HG03432 (cell line): ENCODE measurements around the gene DAZAP1.

Experiments used
- ATAC-seq: cut with Tn5 transposase; IDR thresholded peaks from one replicate; pipeline ENCODE4 v1.9.1; 2021; ENCODE audit warnings: mild to moderate bottlenecking, moderate library complexity; ENCODE audit not compliant: unreplicated experiment

Gene DAZAP1

GRCh38 chr19:1455336-1456120 lies 48.1 kb downstream of the DAZAP1 start:
- ATAC-seq, result no peak

GRCh38 chr19:1456121-1456900 lies 48.9 kb downstream of the DAZAP1 start:
- ATAC-seq, result no peak

- no peak for ATAC-seq
Observed at GRCh38 chr19:1457031-1457739, 49.8 kb downstream of the DAZAP1 start.

GRCh38 chr19:1457892-1458291 lies 50.5 kb downstream of the DAZAP1 start:
- no peak for ATAC-seq

GRCh38 chr19:1459479-1459878 lies 52.1 kb downstream of the DAZAP1 start:
- ATAC-seq, result no peak

- ATAC-seq, result no peak
Observed at GRCh38 chr19:1460033-1460995, 52.9 kb downstream of the DAZAP1 start.

- no peak for ATAC-seq
Observed at GRCh38 chr19:1461862-1462261, 54.5 kb downstream of the DAZAP1 start.

- no peak for ATAC-seq
Observed at GRCh38 chr19:1465191-1466016, 58.0 kb downstream of the DAZAP1 start.

- ATAC-seq, result no peak
Observed at GRCh38 chr19:1466018-1466460, 58.7 kb downstream of the DAZAP1 start.

GRCh38 chr19:1466461-1467214 lies 59.3 kb downstream of the DAZAP1 start:
- no peak for ATAC-seq

GRCh38 chr19:1467215-1467489 lies 59.8 kb downstream of the DAZAP1 start:
- ATAC-seq, result no peak

GRCh38 chr19:1467490-1468273 lies 60.3 kb downstream of the DAZAP1 start:
- no peak for ATAC-seq

- ATAC-seq, result no peak
Observed at GRCh38 chr19:1468274-1468820, 61.0 kb downstream of the DAZAP1 start.

GRCh38 chr19:1468821-1469254 lies 61.5 kb downstream of the DAZAP1 start:
- no peak for ATAC-seq

- no peak for ATAC-seq
Observed at GRCh38 chr19:1469255-1470054, 62.1 kb downstream of the DAZAP1 start.

- ATAC-seq, result no peak
Observed at GRCh38 chr19:1470055-1470304, 62.6 kb downstream of the DAZAP1 start.

- no peak for ATAC-seq
Observed at GRCh38 chr19:1470305-1471009, 63.1 kb downstream of the DAZAP1 start.
